Measurements from ENCODE around the gene PPP1CA.

Gene PPP1CA

GRCh38 chr11:67373648-67374570, 27.7 kb downstream of the PPP1CA start:
- H4K91ac ChIP-seq (ENCODE audit: low read depth, low read length), result peak overlapping the region; percentile 96
- H3K23ac ChIP-seq (ENCODE audit: low read length), result no peak overlapping the region
- peak overlapping the region; percentile 15 for H2BK12ac ChIP-seq (ENCODE audit: low read length)
- peak overlapping the region; percentile 72 for H3K4me2 ChIP-seq (ENCODE audit: low read length)
- peak overlapping the region; percentile 46 for H4K8ac ChIP-seq (ENCODE audit: low read depth, low read length)
- H3K79me1 ChIP-seq (ENCODE audit: low read length), result peaks cover 28% of the 10 kb centered on the region
- no peak overlapping the region for H3K4ac ChIP-seq (ENCODE audit: low read depth, low read length)
- H2BK120ac ChIP-seq (ENCODE audit: insufficient read depth, low read length, poor library complexity), result peak overlapping the region; percentile 88
- no peak overlapping the region for H2AK5ac ChIP-seq (ENCODE audit: low read length)
- H3K27me3 ChIP-seq (ENCODE audit: insufficient read depth, low read length), result peaks cover 15% of the 10 kb centered on the region
- no CpG with 5 or more reads among the region's 40 CpGs for WGBS (ENCODE audit: extremely low coverage, insufficient coverage, insufficient read length)
- no peak overlapping the region for H4K12ac ChIP-seq (ENCODE audit: low read depth, low read length)
- H2AFZ ChIP-seq (ENCODE audit: insufficient read depth, low read length, poor library complexity), result peak overlapping the region; percentile 23
- no peak overlapping the region for H2BK5ac ChIP-seq (ENCODE audit: low read depth, low read length, poor library complexity)
- peaks cover 39 to 46% of the 10 kb centered on the region in 2 experiments for H3K4me1 ChIP-seq (ENCODE audit: control insufficient read depth in 1 of 2, insufficient read depth in 2 of 2, low read length in 2 of 2)
- H3K18ac ChIP-seq (ENCODE audit: low read length), result peak overlapping the region; percentile 22
- peak overlapping the region; percentile 70 for H3K9ac ChIP-seq (ENCODE audit: low read length)
- peak overlapping the region; percentile 76 for H3K4me3 ChIP-seq (ENCODE audit: low read depth, low read length)
- peaks cover 5% of the 10 kb centered on the region for H3K79me2 ChIP-seq (ENCODE audit: control insufficient read depth, insufficient read depth, low read length, poor library complexity)
- H3K36me3 ChIP-seq (ENCODE audit: control insufficient read depth in 1 of 2, insufficient read depth in 2 of 2, low read length in 2 of 2), result no peaks in the 10 kb centered on the region
- H3K9me3 ChIP-seq (ENCODE audit: insufficient read depth, low read depth, low read length), result no peaks in the 10 kb centered on the region
- DNase-seq, result peak; percentile 93 to 96
- H3K27ac ChIP-seq (ENCODE audit: low read depth, low read length), result peak overlapping the region; percentile 68
- peak overlapping the region; percentile 39 for H3K14ac ChIP-seq (ENCODE audit: low read length)

GRCh38 chr11:67372993-67373647, 28.5 kb downstream of the PPP1CA start, which contains the start of gene CLCF1:
CLCF1 (minus strand) TSS chr11:67373598; CDS start chr11:67373539, 59 bp downstream.
- peak within 1 kb of the TSS; percentile 96 for H4K91ac ChIP-seq (ENCODE audit: low read depth, low read length)
- peak within 1 kb of the TSS; percentile 76 for H3K4me3 ChIP-seq (ENCODE audit: low read depth, low read length)
- H3K79me2 ChIP-seq (ENCODE audit: control insufficient read depth, insufficient read depth, low read length, poor library complexity), result peaks cover 5% of the 10 kb centered on the region
- WGBS (ENCODE audit: extremely low coverage, insufficient coverage, insufficient read length), result no CpG with 5 or more reads among the region's 76 CpGs
- H3K36me3 ChIP-seq (ENCODE audit: control insufficient read depth in 1 of 2, insufficient read depth in 2 of 2, low read length in 2 of 2), result no peaks in the 10 kb centered on the region
- peak within 1 kb of the TSS; percentile 88 for H3K14ac ChIP-seq (ENCODE audit: low read length)
- H3K4me1 ChIP-seq (ENCODE audit: control insufficient read depth in 1 of 2, insufficient read depth in 2 of 2, low read length in 2 of 2), result peaks cover 38 to 41% of the 10 kb centered on the region in 2 experiments
- H3K9ac ChIP-seq (ENCODE audit: low read length), result peak within 1 kb of the TSS; percentile 72
- peak within 1 kb of the TSS; percentile 82 for H3K18ac ChIP-seq (ENCODE audit: low read length)
- peaks cover 15% of the 10 kb centered on the region for H3K27me3 ChIP-seq (ENCODE audit: insufficient read depth, low read length)
- H3K4me2 ChIP-seq (ENCODE audit: low read length), result peak within 1 kb of the TSS; percentile 72
- H2BK120ac ChIP-seq (ENCODE audit: insufficient read depth, low read length, poor library complexity), result peak within 1 kb of the TSS; percentile 88
- peaks cover 2% of the 10 kb centered on the region for H3K9me3 ChIP-seq (ENCODE audit: insufficient read depth, low read depth, low read length)
- peak within 1 kb of the TSS; percentile 82 for H4K8ac ChIP-seq (ENCODE audit: low read depth, low read length)
- H3K79me1 ChIP-seq (ENCODE audit: low read length), result peaks cover 28% of the 10 kb centered on the region
- peak within 1 kb of the TSS; percentile 84 for H4K12ac ChIP-seq (ENCODE audit: low read depth, low read length)
- peak; percentile 43 to 65 for DNase-seq
- H3K27ac ChIP-seq (ENCODE audit: low read depth, low read length), result peak within 1 kb of the TSS; percentile 68
- peak within 1 kb of the TSS; percentile 28 for H2BK12ac ChIP-seq (ENCODE audit: low read length)
- peak within 1 kb of the TSS; percentile 75 for H2AFZ ChIP-seq (ENCODE audit: insufficient read depth, low read length, poor library complexity)
- no peak within 1 kb of the TSS for H3K23ac ChIP-seq (ENCODE audit: low read length)
- peak within 1 kb of the TSS; percentile 82 for H3K4ac ChIP-seq (ENCODE audit: low read depth, low read length)
- peak within 1 kb of the TSS; percentile 38 for H2AK5ac ChIP-seq (ENCODE audit: low read length)
- H2BK5ac ChIP-seq (ENCODE audit: low read depth, low read length, poor library complexity), result peak within 1 kb of the TSS; percentile 81

GRCh38 chr11:67372321-67372992, 29.2 kb downstream of the PPP1CA start:
- peaks cover 5% of the 10 kb centered on the region for H3K79me2 ChIP-seq (ENCODE audit: control insufficient read depth, insufficient read depth, low read length, poor library complexity)
- H3K9me3 ChIP-seq (ENCODE audit: insufficient read depth, low read depth, low read length), result peaks cover 2% of the 10 kb centered on the region
- peak overlapping the region; percentile 88 for H3K14ac ChIP-seq (ENCODE audit: low read length)
- peak overlapping the region; percentile 57 for H4K12ac ChIP-seq (ENCODE audit: low read depth, low read length)
- H3K23ac ChIP-seq (ENCODE audit: low read length), result no peak overlapping the region
- peaks cover 15% of the 10 kb centered on the region for H3K27me3 ChIP-seq (ENCODE audit: insufficient read depth, low read length)
- H4K91ac ChIP-seq (ENCODE audit: low read depth, low read length), result peak overlapping the region; percentile 96
- peak overlapping the region; percentile 75 for H2AFZ ChIP-seq (ENCODE audit: insufficient read depth, low read length, poor library complexity)
- peak overlapping the region; percentile 50 for H2BK12ac ChIP-seq (ENCODE audit: low read length)
- peak overlapping the region; percentile 24 for H3K4ac ChIP-seq (ENCODE audit: low read depth, low read length)
- peaks cover 38 to 41% of the 10 kb centered on the region in 2 experiments for H3K4me1 ChIP-seq (ENCODE audit: control insufficient read depth in 1 of 2, insufficient read depth in 2 of 2, low read length in 2 of 2)
- peak overlapping the region; percentile 76 for H3K4me3 ChIP-seq (ENCODE audit: low read depth, low read length)
- H2AK5ac ChIP-seq (ENCODE audit: low read length), result no peak overlapping the region
- H3K27ac ChIP-seq (ENCODE audit: low read depth, low read length), result peak overlapping the region; percentile 68
- peak overlapping the region; percentile 82 for H3K18ac ChIP-seq (ENCODE audit: low read length)
- WGBS (ENCODE audit: extremely low coverage, insufficient coverage, insufficient read length), result no CpG with 5 or more reads among the region's 78 CpGs
- peak overlapping the region; percentile 72 for H3K9ac ChIP-seq (ENCODE audit: low read length)
- H3K4me2 ChIP-seq (ENCODE audit: low read length), result peak overlapping the region; percentile 72
- H4K8ac ChIP-seq (ENCODE audit: low read depth, low read length), result peak overlapping the region; percentile 80
- no peaks in the 10 kb centered on the region for H3K36me3 ChIP-seq (ENCODE audit: control insufficient read depth in 1 of 2, insufficient read depth in 2 of 2, low read length in 2 of 2)
- H2BK5ac ChIP-seq (ENCODE audit: low read depth, low read length, poor library complexity), result peak overlapping the region; percentile 48
- no peak for DNase-seq
- peak overlapping the region; percentile 74 for H2BK120ac ChIP-seq (ENCODE audit: insufficient read depth, low read length, poor library complexity)
- peaks cover 28% of the 10 kb centered on the region for H3K79me1 ChIP-seq (ENCODE audit: low read length)

- H2BK120ac ChIP-seq (ENCODE audit: insufficient read depth, low read length, poor library complexity), result peak overlapping the region; percentile 49
- H2AK5ac ChIP-seq (ENCODE audit: low read length), result peak overlapping the region; percentile 27
- no CpG with 5 or more reads among the region's 16 CpGs for WGBS (ENCODE audit: extremely low coverage, insufficient coverage, insufficient read length)
These were observed 29.7 kb downstream of the PPP1CA start for GRCh38 chr11:67371911-67372320.

More at GRCh38 chr11:67371911-67372320, 29.7 kb downstream of the PPP1CA start:
- peak overlapping the region; percentile 50 for H4K8ac ChIP-seq (ENCODE audit: low read depth, low read length)
- peak overlapping the region; percentile 19 for H2AFZ ChIP-seq (ENCODE audit: insufficient read depth, low read length, poor library complexity)
- H3K79me2 ChIP-seq (ENCODE audit: control insufficient read depth, insufficient read depth, low read length, poor library complexity), result peaks cover 5% of the 10 kb centered on the region
- H3K4me2 ChIP-seq (ENCODE audit: low read length), result peak overlapping the region; percentile 66
- H3K14ac ChIP-seq (ENCODE audit: low read length), result peak overlapping the region; percentile 56
- H2BK5ac ChIP-seq (ENCODE audit: low read depth, low read length, poor library complexity), result peak overlapping the region; percentile 27
- peak overlapping the region; percentile 86 for H4K91ac ChIP-seq (ENCODE audit: low read depth, low read length)
- H3K4me1 ChIP-seq (ENCODE audit: control insufficient read depth in 1 of 2, insufficient read depth in 2 of 2, low read length in 2 of 2), result peaks cover 38 to 41% of the 10 kb centered on the region in 2 experiments
- H3K9ac ChIP-seq (ENCODE audit: low read length), result peak overlapping the region; percentile 49
- no peak overlapping the region for H3K23ac ChIP-seq (ENCODE audit: low read length)
- no peak for DNase-seq
- peak overlapping the region; percentile 38 for H3K27ac ChIP-seq (ENCODE audit: low read depth, low read length)
- peaks cover 28% of the 10 kb centered on the region for H3K79me1 ChIP-seq (ENCODE audit: low read length)
- H3K4ac ChIP-seq (ENCODE audit: low read depth, low read length), result peak overlapping the region; percentile 24
- no peak overlapping the region for H4K12ac ChIP-seq (ENCODE audit: low read depth, low read length)
- peaks cover 2% of the 10 kb centered on the region for H3K9me3 ChIP-seq (ENCODE audit: insufficient read depth, low read depth, low read length)
- peak overlapping the region; percentile 56 for H3K4me3 ChIP-seq (ENCODE audit: low read depth, low read length)
- H3K36me3 ChIP-seq (ENCODE audit: control insufficient read depth in 1 of 2, insufficient read depth in 2 of 2, low read length in 2 of 2), result no peaks in the 10 kb centered on the region
- peak overlapping the region; percentile 50 for H2BK12ac ChIP-seq (ENCODE audit: low read length)
- peak overlapping the region; percentile 54 for H3K18ac ChIP-seq (ENCODE audit: low read length)
- H3K27me3 ChIP-seq (ENCODE audit: insufficient read depth, low read length), result peaks cover 10% of the 10 kb centered on the region
